K562 (cell line): ENCODE results near the gene SRBD1.

Source experiments
- BRCA1 ChIP-seq, 2 experiments: fragments of 450-650 bp in 1 of 2; sonication (generic) in 1 of 2; formaldehyde crosslinking in 1 of 2; IDR thresholded peaks; 2 replicates each; pipeline versions ENCODE4 v1.5.0 to v1.6.1; 2017 to 2020; ENCODE audit warnings: mild to moderate bottlenecking in 1 of 2, missing genetic modification reagents in 1 of 2
- CHD4 ChIP-seq: fragments of 200-600 bp; sonication (generic); IDR thresholded peaks from 3 replicates; pipeline ENCODE4 v1.6.1; 2012; ENCODE audit warnings: low read depth, mild to moderate bottlenecking, mixed read lengths, low read length, inconsistent platforms; ENCODE audit not compliant: insufficient read depth, insufficient replicate concordance, poor library complexity, severe bottlenecking
- EP400 ChIP-seq: fragments of 450-650 bp; IDR thresholded peaks from 2 replicates; pipeline ENCODE4 v1.6.1; 2017; ENCODE audit warnings: antibody characterized with exemption, mild to moderate bottlenecking, moderate library complexity
- EZH2 ChIP-seq: IDR thresholded peaks from 2 replicates; pipeline ENCODE4 v1.6.1; 2012; ENCODE audit warnings: low read depth, mild to moderate bottlenecking, inconsistent platforms, low read length, borderline replicate concordance
- POLR2AphosphoS5 ChIP-seq: IDR thresholded peaks from 2 replicates; pipeline ENCODE4 v1.6.1; 2011; ENCODE audit warnings: mild to moderate bottlenecking, low read depth, low read length, moderate library complexity; ENCODE audit not compliant: control insufficient read depth, insufficient read depth
- RFX7 ChIP-seq: fragments of 250-450 bp; sonication (Bioruptor Pico); IDR thresholded peaks from 2 replicates; pipeline ENCODE4 v1.5.1; 2021; ENCODE audit warnings: mild to moderate bottlenecking
- ZEB2 ChIP-seq: fragments of 450-650 bp; IDR thresholded peaks from 2 replicates; pipeline ENCODE4 v1.6.1; 2016
- ZFP36 ChIP-seq: fragments of 150-350 bp; IDR thresholded peaks from 2 replicates; pipeline ENCODE4 v1.6.1; 2018; ENCODE audit warnings: low read length, low read depth; ENCODE audit not compliant: partially characterized antibody
- ZNF143 ChIP-seq: sonication (generic); formaldehyde crosslinking; IDR thresholded peaks from 2 replicates; pipeline ENCODE4 v1.9.0; 2022; ENCODE audit warnings: mild to moderate bottlenecking, missing genetic modification reagents
- ZNF644 ChIP-seq: fragments of 200-800 bp; sonication (Bioruptor generic); IDR thresholded peaks from 2 replicates; pipeline ENCODE4 v1.6.1; 2016; ENCODE audit warnings: low read depth, missing genetic modification characterization, missing compliant biosample characterization
- ZNF830 ChIP-seq: fragments of 250-450 bp; sonication (Bioruptor Pico); IDR thresholded peaks from 2 replicates; pipeline ENCODE4 v1.5.0; 2021; ENCODE audit warnings: mild to moderate bottlenecking
- TF ChIP-seq, protein P1 (sequence below), 2 experiments: fragments of 450-650 bp in 1 of 2; sonication (generic) in 1 of 2; formaldehyde crosslinking in 1 of 2; IDR thresholded peaks; 2 replicates each; pipeline versions ENCODE4 v1.7.1 to v1.9.0; 2016 to 2022; ENCODE audit warnings: inconsistent platforms in 1 of 2, mild to moderate bottlenecking in 1 of 2, missing genetic modification reagents in 1 of 2
- TF ChIP-seq, protein P2 (sequence below): fragments of 450-650 bp; formaldehyde crosslinking; IDR thresholded peaks from 2 replicates; pipeline ENCODE4 v1.4.0; 2020; ENCODE audit warnings: mild to moderate bottlenecking, mixed read lengths
- TF ChIP-seq, protein P3 (sequence below): fragments of 450-650 bp; IDR thresholded peaks from 2 replicates; pipeline ENCODE4 v1.6.1; 2017; ENCODE audit warnings: antibody characterized with exemption, mild to moderate bottlenecking

DNA sequence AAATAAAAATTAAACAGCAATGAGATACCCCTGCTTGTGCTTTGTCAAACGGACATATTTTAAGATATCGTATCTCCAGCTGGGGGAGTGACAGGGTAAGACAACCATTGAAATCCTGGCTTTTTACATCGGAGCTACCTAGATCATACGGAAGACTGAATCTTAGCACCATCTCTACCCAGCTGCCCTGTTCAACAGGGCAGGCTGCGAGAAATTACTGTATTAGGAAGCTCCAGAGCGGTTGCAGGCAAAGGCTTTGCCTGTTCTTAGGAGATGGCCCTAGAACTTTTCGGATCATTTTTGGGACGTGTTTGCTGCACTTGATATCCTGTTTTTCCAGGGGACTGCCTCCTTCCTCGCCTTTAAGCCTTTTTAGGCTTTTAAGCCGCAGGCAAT lies 38.4 kb upstream of the SRBD1 start:
- TF ChIP-seq ZFP36 (no peak), ZNF644 (tag) (no peak), EP400 (no peak), ZEB2 (no peak), ZNF830 (CRISPR knock-in tag) (no peak), CHD4 (no peak), ZNF143 (no peak), BRCA1 (IDR thresholded peaks at IDR 0.05) (no peak), BRCA1 (CRISPR knock-in tag; IDR thresholded peaks at IDR 0.05) (no peak), POLR2AphosphoS5 (no peak), EZH2 (no peak), RFX7 (CRISPR knock-in tag) (no peak)
- TF ChIP-seq, protein P1, sequence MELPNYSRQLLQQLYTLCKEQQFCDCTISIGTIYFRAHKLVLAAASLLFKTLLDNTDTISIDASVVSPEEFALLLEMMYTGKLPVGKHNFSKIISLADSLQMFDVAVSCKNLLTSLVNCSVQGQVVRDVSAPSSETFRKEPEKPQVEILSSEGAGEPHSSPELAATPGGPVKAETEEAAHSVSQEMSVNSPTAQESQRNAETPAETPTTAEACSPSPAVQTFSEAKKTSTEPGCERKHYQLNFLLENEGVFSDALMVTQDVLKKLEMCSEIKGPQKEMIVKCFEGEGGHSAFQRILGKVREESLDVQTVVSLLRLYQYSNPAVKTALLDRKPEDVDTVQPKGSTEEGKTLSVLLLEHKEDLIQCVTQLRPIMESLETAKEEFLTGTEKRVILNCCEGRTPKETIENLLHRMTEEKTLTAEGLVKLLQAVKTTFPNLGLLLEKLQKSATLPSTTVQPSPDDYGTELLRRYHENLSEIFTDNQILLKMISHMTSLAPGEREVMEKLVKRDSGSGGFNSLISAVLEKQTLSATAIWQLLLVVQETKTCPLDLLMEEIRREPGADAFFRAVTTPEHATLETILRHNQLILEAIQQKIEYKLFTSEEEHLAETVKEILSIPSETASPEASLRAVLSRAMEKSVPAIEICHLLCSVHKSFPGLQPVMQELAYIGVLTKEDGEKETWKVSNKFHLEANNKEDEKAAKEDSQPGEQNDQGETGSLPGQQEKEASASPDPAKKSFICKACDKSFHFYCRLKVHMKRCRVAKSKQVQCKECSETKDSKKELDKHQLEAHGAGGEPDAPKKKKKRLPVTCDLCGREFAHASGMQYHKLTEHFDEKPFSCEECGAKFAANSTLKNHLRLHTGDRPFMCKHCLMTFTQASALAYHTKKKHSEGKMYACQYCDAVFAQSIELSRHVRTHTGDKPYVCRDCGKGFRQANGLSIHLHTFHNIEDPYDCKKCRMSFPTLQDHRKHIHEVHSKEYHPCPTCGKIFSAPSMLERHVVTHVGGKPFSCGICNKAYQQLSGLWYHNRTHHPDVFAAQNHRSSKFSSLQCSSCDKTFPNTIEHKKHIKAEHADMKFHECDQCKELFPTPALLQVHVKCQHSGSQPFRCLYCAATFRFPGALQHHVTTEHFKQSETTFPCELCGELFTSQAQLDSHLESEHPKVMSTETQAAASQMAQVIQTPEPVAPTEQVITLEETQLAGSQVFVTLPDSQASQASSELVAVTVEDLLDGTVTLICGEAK (IDR thresholded peaks at IDR 0.05), result no peak
- TF ChIP-seq, protein P1 (CRISPR knock-in tag; IDR thresholded peaks at IDR 0.05), result no peak
- TF ChIP-seq, protein P2, sequence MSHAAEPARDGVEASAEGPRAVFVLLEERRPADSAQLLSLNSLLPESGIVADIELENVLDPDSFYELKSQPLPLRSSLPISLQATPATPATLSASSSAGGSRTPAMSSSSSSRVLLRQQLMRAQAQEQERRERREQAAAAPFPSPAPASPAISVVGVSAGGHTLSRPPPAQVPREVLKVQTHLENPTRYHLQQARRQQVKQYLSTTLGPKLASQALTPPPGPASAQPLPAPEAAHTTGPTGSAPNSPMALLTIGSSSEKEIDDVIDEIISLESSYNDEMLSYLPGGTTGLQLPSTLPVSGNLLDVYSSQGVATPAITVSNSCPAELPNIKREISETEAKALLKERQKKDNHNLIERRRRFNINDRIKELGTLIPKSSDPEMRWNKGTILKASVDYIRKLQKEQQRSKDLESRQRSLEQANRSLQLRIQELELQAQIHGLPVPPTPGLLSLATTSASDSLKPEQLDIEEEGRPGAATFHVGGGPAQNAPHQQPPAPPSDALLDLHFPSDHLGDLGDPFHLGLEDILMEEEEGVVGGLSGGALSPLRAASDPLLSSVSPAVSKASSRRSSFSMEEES (CRISPR knock-in tag), result no peak
- TF ChIP-seq, protein P3, sequence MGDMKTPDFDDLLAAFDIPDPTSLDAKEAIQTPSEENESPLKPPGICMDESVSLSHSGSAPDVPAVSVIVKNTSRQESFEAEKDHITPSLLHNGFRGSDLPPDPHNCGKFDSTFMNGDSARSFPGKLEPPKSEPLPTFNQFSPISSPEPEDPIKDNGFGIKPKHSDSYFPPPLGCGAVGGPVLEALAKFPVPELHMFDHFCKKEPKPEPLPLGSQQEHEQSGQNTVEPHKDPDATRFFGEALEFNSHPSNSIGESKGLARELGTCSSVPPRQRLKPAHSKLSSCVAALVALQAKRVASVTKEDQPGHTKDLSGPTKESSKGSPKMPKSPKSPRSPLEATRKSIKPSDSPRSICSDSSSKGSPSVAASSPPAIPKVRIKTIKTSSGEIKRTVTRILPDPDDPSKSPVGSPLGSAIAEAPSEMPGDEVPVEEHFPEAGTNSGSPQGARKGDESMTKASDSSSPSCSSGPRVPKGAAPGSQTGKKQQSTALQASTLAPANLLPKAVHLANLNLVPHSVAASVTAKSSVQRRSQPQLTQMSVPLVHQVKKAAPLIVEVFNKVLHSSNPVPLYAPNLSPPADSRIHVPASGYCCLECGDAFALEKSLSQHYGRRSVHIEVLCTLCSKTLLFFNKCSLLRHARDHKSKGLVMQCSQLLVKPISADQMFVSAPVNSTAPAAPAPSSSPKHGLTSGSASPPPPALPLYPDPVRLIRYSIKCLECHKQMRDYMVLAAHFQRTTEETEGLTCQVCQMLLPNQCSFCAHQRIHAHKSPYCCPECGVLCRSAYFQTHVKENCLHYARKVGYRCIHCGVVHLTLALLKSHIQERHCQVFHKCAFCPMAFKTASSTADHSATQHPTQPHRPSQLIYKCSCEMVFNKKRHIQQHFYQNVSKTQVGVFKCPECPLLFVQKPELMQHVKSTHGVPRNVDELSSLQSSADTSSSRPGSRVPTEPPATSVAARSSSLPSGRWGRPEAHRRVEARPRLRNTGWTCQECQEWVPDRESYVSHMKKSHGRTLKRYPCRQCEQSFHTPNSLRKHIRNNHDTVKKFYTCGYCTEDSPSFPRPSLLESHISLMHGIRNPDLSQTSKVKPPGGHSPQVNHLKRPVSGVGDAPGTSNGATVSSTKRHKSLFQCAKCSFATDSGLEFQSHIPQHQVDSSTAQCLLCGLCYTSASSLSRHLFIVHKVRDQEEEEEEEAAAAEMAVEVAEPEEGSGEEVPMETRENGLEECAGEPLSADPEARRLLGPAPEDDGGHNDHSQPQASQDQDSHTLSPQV, result no peak
